ENCODE measurements around the gene PBX4.
"Not testable (repeated sequence)": the region's sequence is repeated elsewhere in the genome, so short reads cannot be mapped to it uniquely, and the experiment has no call there.

PBX4 gene, protein sequence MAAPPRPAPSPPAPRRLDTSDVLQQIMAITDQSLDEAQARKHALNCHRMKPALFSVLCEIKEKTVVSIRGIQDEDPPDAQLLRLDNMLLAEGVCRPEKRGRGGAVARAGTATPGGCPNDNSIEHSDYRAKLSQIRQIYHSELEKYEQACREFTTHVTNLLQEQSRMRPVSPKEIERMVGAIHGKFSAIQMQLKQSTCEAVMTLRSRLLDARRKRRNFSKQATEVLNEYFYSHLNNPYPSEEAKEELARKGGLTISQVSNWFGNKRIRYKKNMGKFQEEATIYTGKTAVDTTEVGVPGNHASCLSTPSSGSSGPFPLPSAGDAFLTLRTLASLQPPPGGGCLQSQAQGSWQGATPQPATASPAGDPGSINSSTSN

DNA sequence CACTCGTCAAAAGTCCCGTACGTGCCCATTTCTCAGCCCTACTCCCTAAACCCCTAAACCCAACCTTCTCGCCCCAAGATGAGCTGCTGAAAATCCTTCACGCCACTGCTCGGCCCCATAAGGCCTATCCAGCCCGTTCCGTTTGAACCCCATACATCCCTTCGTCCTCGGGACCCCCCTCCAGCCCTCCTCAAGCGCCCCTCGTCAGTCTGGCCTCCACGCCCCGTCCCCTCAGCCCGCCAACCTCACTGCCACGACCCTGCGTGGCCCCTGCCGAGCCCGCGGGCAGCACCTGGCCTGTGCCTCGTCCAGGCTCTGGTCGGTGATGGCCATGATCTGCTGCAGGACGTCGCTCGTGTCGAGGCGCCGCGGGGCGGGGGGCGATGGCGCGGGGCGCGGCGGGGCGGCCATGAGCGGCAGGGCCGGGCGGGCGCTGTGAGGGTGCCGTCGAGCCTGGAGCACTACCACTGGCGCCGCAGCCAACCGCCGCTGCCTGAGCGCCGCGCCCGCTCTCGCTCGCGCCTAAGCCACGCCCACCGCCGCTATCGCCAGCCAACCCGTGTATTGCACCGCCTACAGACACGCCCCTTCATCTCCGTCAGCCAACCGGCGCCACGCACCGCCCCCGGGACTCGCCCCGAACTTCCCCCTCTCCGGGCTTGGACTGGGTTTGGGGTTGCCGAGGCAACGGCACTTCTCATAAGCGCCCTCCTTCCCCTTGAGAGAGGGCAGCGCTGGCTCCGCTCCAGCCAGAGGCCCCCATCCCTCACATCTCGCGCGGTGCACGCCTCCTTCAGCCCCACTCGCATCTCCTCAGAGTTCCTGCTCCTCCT, at the start of gene PBX4:
Gene PBX4, minus strand, starts transcription at position 469 of the 833 bp plus-strand sequence. Its CDS starts 58 bp downstream, at position 411.
- DNase-seq (ENCODE audit: low read depth in 2 of 2): peak; percentile 98

DNA sequence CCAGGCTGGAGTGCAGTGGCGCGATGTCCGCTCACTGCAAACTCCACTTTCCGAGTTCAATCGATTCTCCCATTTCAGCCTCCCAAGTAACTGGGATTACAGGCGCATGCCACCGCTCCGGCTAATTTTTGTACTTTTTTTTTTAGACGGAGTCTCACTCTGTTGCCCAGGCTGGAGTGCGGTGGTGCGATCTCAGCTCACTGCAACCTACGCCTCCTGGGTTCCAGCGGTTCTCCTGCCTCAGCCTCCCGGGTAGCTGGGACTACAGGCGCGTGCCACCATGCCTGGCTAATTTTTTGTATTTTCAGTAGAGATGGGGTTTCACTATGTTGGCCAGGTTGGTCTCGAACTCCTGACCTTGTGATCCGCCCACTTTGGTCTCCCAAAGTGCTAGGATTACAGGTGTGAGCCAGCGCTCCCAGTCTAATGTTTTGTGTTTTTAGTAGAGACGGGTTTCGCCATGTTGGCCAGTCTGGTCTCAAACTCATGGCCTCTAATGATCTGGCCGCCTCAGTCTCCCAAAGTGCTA, 47.0 kb upstream of the PBX4 start:
- DNase-seq (ENCODE audit: low read depth in 2 of 2): not testable (repeated sequence)

DNA sequence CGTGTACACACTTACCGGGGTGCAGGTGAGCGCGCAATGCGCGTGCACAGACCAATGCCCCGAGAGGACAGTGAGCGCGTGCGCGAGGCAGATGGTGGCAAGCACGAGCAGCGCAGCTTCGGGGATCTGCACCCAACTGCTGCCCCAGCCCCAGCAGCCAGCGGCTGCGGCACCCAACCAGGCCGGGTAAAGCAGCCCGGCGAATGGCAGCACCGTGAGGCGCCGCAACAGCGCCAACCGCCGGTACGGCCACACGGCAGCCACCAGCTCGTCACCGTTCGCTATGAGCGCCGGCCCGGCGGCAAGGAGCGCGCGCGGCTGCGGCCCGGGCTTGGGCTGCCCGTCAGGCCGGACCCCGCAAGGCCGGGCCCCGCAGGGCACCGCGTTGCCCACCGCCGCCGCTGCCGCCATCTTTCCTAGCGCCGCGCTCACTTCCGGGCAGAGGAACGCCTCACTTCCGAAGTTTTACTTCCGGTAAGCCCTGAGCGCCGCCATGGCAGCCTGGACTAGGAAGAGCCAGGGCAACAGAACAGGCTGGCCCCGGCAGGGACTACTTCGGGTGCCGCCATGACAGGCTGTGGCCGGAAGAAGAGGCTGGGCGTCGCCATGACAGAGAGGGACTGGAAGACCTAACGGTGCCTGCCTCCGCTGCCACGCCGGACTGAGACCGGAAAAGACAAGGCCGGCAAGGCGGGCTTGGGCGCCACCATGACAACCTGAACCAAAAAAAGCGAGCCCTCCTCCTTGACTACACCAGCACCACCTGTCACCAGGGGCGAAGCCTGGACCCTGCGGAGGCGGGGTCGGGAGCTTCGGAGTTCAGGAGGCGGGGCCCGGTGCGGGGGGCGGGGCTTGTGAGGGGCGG, 45.0 kb upstream of the PBX4 start, which contains the start of gene ATP13A1:
Gene ATP13A1, minus strand, starts transcription at position 421 of the 865 bp plus-strand sequence. Its CDS starts 10 bp downstream, at position 411.
- DNase-seq (ENCODE audit: low read depth in 2 of 2): peak; percentile 93

DNA sequence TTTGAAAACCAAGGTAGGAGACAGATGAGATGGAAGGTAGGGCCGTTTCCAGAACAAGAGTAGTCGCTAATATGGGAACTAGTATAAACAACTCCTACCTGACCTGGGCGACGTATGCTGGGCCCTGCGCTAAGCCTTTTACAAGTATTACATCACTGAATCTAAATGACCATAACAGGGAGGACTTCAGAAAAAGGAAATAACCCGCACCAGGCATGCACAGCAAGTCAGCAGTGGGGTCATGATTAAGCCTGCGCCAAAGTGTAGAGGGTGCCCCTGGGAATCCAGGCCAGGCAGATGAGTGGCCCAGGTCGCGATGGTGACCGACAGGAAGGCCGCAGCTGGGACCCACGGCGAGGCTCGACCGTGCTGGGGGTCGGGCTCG, 44.4 kb upstream of the PBX4 start:
- no peak for DNase-seq (ENCODE audit: low read depth in 2 of 2)

DNA sequence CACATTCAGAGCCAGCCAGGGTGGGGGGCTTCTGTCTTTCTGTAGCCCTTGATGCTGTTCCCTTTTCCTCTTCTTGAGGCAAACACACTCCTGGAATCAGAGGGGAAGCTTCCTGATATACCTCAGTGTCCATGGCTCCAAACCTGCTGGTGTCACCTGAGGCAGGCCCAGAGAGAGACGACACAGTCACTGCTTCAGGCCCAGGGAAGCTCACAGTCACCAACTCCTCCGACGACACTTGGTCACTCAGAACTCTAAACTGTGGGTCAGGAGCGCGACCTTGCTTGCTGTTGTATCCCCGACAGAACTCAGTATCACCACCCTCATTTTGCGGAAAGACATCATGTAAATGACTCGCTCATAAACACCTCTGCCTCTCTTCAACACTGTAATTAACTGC, 43.9 kb upstream of the PBX4 start:
- DNase-seq (ENCODE audit: low read depth in 2 of 2): no peak

DNA sequence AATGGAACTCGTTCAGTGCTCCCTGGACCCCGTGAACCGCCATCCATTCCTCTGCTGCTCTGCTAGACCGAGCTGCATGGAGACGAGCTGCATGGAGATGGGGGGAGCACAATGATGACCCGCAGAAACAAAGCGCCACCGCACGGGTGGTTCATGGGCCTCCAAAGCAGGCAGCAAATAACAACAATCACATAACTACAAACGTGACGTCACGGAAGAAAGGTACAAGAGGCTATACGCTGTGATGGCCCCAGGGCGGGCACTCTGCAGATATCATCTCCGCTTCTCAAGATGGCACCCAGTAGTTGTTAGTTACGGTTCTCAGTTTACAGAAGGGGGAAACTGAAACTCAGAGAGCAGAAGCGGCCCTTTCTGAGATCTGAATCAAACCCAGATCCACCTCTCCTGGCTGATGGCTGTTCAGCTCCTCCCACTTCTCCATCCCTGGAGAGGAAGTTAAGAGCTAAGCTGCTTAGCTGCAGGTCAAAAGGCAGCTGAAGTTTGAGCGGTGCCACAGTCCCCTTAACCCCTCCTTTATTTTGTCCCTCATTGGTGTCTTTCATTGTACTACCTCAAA, 43.3 kb upstream of the PBX4 start:
- no peak for DNase-seq (ENCODE audit: low read depth in 2 of 2)

DNA sequence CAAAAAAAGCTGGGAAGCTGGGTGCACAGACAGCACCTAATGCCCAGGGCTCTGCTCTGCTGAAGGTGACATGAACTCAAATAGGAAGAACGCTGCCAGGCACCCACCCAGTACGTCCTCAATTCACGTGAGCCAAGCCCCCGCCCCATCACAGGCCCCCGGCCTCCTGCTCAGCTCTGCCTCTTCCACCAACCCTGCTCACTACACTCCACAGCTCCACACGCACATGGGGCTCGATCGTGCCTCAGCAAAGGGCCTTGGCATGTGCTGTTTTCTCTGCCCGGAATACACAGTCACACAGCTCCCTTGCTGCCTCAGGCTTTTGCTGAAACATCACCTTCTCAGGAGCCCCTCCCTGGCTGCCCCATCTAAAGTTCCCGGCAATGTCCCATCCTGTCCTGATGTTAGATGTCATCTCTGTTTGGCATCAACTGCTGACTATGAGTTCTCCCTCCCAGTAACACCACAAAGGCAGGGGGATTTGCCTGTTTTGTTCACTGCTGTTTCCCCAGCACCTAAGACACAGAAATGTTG, 42.7 kb upstream of the PBX4 start:
- no peak for DNase-seq (ENCODE audit: low read depth in 2 of 2)

DNA sequence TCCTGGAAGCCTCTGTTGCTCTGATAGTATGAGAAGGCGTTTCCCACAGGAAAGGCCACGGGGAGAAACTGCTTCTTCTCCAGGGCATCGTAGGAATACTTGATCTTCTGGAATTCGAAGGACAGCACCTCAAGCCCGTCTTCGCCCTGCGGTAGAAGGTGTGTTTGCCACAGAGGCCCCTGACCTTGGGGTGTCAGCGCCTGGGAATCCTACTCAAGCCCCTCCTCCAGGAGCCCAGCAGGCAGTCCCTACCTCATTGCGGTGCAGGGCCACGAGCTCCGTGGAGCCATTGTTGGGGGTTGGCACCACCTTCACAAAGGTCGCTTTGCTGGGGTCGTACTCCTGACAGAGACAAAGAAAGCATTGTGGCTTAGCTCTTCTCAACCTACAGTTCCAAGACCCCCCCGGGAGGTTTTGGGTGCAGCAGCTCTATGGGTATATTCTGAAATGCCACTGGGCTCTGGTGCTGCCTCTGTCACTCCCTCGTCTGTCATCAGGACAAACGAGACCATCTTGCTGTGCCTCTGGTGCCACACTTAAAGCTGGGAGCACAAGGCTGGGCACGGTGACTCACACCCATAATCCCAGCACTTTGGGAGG, 41.3 kb upstream of the PBX4 start:
- DNase-seq (ENCODE audit: low read depth in 2 of 2): no peak

DNA sequence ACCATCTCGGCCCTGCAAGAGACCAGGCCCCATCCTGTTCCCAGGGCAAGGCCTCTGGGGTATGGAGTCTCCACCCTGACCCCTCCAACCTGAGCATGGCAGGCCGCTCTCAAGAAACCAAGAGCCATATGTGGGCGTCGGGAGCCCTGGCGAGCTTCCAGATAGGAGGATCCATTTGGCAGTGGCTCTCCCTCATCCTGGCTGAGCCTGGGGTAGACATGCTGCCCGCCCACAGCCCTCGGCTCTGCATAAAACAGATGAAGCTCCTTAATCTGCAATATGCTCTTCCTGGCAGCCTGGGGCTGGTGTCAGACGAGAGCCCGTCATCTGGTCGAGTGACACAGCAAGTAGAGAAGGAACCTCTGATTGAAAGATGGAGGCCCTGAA, 38.9 kb upstream of the PBX4 start:
- DNase-seq (ENCODE audit: low read depth in 2 of 2): no peak

DNA sequence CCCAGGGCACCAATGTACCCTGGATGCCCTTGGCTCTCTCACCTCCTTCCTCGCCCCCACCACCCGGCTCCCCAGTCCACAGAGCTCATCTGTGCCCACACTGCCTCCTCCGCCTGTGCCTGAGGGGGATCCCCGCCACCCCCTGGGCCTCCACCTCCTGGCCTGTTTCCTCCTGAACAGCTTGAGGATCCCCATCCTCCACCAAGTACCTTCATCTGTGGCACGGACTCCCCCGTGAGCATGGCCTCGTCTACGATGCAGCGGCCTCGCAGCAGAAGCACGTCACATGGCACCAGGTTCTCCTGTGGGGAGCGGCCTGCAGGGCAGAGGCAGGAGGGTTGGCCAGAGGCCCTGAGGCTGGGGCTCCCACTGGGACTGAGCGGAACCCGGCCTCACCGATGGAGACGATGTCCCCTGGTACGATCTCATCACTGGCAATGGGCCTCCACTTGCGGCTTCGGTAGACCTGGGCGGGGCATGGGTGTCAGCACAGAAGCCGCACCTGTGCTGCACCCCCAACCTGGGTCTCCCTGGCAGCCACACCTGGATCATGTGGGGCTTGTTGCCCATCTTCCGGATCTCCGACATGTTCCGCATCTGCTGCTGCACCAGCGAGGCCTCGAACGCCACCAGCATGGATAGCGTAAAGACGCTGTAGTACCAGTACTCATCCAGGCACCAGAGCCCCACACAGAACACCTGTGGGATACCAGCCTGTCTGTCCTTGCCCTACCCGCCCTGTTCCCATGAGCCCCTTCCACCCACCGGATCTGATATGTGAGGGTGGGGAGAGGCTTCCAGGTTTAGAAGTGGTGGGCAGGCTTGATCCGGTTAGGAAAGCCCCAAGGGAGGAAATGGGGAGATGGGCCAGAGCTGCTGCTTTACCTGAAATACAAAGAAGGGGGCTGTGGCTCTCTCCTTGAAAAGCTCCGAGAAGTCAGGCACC, 38.2 kb upstream of the PBX4 start:
- no peak for DNase-seq (ENCODE audit: low read depth in 2 of 2)

DNA sequence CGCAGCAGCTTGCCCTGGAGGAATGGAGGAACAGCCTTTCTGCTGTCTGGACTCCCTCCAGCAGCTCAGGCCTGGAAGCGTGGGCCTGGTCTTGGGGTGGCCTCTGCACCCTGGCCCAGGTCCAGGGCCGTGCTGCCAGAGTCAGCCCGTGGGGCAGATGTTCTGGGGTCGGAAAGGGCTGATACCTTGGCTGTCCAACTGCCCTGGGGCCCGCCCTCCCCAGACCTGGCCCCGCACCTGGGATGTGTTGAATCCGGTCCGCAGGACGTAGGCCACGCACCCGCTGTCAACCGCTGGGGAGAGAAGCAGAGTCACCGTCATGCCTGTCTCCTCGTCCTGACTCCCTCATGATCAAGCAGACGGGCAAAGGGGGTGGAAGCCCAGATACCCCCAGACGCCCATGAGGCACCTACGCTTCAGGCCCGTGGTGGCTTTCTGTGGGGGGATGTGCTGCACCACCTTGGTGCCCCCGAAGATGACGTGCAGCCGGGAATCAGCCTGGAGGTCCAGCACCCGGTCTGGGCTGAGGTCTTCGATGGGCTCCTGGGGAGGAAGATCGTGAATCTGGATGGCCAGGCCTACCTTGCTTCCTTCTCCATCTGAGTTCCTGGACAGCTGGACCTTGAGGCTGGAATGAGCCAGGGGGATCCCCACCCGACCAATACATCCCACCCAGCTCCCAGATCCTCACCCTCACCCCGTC, 37.3 kb upstream of the PBX4 start:
- no peak for DNase-seq (ENCODE audit: low read depth in 2 of 2)

DNA sequence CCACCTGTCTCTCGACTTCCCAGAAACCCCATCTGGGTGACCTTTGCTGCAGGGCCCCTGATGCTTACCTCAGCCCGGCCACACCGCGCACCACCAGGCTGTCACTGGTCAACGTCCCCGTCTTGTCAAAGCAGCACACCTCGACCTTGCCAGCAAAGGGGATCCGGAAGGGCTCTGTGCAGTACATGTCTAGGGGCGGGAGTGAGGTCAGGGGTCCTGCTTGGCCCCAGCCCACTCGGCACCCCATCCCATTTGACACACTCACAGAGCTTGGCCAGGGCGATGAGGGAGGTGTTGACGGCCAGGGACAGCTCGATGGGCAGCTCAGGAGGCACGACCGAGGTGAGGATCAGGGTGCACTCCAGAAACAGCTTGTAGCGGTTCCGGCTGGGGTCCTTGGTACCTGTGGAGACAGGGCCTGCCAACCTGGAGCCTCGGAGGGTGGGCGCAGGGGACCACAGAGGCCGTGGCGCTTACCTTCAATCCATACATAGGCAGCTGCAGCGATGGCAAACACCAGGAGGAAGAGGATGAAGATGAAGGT, 36.6 kb upstream of the PBX4 start:
- no peak for DNase-seq (ENCODE audit: low read depth in 2 of 2)

DNA sequence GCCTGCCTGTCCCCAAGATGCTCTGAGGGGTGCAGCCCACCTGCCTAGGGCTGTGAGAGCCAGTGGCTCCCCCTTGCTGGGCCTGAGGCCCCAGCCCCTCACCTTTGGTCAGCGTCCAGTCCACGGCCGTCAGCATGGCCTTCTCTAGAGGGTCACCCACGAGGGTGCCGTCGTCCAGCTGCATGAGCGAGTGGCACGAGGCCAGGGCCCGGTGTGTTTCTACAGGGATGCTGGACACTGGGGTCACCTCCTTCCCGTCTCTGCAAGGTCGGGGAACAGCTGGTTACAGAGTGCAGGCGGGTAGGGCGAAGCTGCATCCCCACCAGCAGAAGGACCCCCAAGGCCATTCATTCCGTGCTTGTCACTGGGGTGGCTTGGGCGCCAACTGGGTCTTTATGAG, 36.0 kb upstream of the PBX4 start:
- DNase-seq (ENCODE audit: low read depth in 2 of 2): no peak

DNA sequence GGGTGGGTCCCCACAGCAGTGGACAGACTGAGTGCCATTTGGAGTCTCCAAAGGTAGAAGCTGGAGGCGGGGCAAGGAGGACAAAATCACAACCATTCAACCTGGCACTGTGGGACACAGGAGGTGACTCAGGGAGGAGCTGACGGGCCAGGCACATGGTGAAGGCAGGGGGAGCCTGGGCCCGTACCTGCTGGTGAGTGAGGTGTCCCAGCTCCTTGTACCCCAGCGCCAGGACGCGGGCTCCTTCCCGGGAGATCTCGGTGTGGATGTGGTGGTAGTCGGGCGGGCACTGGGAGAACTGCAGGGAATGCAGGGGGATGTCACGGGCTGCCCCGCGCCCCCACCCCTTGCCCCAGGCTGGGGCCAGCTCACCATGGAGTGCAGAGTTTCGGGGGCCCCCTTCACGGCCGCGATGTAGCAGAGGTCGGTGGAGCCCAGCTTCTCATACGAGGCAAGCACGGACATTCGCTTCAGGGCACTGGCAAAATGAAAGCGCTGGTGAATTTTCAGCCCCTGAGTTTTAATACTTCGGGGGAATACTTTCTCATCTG, 35.2 kb upstream of the PBX4 start:
- DNase-seq (ENCODE audit: low read depth in 2 of 2): no peak

DNA sequence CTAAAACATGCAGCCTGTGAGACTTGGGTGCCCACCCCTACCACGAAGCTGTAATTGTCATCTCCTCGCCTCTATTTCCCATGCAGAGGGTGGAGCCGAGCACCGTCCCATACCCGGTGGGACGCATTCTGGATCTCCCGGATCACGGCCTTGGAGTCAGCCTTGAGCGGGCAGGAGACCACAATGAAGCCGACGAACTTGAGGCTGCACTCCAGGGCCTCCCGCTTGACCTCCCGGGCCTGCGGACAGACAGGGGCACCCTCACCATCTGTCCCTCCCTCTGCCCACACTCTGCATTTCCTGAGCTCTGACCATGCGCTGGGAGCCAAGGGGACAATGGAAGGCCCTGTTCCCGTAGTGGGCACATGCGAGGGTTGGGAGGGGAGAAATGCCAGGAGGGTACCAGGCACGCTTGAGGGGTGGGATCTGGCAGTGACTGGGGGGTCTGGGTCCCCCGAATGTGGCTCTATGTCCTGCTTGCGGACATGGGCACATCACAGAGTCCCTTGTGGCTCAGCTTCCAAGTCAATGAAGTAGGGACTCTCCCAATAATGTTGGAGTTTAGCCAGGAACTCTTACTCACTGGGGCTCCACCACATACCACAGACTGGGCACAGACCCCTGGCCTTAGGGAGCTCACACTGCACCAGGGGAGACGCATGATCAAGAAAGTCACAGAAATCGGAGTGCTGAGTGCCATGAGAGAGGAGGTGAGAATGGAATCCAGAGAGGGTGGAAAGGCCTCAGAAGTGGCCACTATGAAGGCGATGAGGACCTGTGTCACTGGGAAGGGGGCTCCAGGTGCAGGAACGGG, 34.2 kb upstream of the PBX4 start:
- DNase-seq (ENCODE audit: low read depth in 2 of 2): no peak

DNA sequence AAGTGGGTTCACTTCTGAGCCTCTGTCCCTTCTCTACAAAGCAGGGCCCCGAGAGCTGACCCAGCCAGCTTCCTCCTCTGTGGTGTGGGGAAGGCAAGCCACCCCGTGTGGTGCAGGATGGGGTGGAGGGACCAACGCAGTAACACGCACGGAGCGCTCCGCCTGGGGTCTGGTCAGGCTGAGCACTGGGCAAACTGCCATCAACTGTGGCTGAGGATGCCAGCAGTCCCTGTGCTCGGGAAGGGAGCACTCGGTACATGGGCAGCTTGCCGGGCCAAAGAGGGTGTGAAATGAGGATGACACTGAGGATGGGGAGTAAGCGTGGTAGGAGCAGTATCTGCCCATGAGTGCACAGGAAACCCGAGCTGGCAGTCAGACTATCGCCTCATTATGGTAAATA, 32.6 kb upstream of the PBX4 start:
- DNase-seq (ENCODE audit: low read depth in 2 of 2): no peak

DNA sequence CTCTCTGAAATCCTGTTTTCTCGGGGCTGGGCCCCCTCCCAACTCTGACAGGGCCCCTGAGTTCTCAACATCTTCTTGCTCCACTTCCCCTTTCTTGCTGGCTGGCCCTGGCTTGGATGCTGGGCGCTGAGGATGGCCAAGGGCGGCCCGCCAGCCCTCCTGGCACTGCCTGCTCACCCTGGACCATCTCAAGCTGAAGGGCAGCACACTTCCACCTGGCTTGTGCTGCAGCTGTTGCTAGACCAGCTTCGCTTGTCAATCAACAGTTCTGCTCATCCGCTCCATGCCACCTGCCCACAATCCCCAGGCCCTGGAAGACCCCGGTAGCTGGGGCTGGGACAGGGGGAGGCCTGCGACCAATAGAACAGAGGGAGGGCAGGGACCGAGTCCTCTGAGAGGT, 31.8 kb upstream of the PBX4 start:
- no peak for DNase-seq (ENCODE audit: low read depth in 2 of 2)
